Fibroblast of lung (primary cell): ENCODE measurements around the gene FAM184B.

Experiments used
- EZH2 ChIP-seq: IDR thresholded peaks from 2 replicates; pipeline ENCODE4 v1.5.1; 2012; ENCODE audit warnings: low read length, control low read depth, mild to moderate bottlenecking; ENCODE audit errors: missing control alignments
- TF ChIP-seq, protein P1 (sequence below), 2 donors: IDR thresholded peaks in 1 of 2; conservative IDR thresholded peaks in 1 of 2; 1 replicate in 1 of 2; 2 replicates in 1 of 2; pipeline ENCODE4 v1.5.1; 2011 to 2012; ENCODE audit warnings: low read length in 2 of 2, control low read depth in 1 of 2, inconsistent platforms in 1 of 2, low read depth in 1 of 2, mild to moderate bottlenecking in 1 of 2

DNA sequence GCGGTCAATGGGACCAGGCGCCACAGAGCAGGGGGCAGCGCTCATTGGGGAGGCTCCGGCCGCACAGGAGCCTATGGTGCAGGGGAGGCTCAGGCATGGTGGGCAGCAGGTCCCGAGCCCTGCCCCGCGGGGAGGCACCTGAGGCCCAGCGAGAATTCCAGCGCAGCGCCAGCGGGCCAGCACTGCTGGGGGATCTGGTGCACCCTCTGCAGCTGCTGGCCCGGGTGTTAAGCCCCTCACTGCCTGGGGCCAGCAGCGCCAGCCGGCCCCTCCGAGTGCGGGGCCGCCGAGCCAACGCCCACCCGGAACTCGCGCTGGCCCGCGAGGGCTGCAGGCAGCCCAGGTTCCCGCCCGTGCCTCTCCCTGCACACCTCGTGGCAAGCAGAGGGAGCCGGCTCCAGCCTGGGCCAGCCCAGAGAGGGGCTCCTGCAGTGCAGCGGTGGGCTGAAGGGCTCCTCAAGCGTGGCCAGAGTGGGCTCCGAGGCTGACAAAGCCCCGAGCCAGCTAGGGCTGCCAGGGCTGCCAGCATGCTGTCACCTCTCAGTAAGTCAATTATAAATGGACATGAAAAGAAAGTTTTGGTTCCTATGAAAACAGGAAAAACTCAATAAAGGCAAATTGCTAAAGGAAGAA is 14.5 kb downstream of the FAM184B start:
- TF ChIP-seq, protein P1, sequence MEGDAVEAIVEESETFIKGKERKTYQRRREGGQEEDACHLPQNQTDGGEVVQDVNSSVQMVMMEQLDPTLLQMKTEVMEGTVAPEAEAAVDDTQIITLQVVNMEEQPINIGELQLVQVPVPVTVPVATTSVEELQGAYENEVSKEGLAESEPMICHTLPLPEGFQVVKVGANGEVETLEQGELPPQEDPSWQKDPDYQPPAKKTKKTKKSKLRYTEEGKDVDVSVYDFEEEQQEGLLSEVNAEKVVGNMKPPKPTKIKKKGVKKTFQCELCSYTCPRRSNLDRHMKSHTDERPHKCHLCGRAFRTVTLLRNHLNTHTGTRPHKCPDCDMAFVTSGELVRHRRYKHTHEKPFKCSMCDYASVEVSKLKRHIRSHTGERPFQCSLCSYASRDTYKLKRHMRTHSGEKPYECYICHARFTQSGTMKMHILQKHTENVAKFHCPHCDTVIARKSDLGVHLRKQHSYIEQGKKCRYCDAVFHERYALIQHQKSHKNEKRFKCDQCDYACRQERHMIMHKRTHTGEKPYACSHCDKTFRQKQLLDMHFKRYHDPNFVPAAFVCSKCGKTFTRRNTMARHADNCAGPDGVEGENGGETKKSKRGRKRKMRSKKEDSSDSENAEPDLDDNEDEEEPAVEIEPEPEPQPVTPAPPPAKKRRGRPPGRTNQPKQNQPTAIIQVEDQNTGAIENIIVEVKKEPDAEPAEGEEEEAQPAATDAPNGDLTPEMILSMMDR (conservative IDR thresholded peaks at IDR 0.05 in 1 of 2, IDR thresholded peaks at IDR 0.05 in 1 of 2; ENCODE audit: low read depth in 1 of 2, low read length in 2 of 2) = no peak
- TF ChIP-seq EZH2 = no peak
